Activated CD8-positive, alpha-beta memory T cell treated with anti-CD3 and anti-CD28 coated beads for 4 hours (primary cell): ENCODE results near the gene ZNF362.

Experiments
- DNase-seq, 2 donors: peaks; one replicate each; pipeline ENCODE4 v3.0.0-alpha.2; 2020; ENCODE audit warnings: low read depth in 2 of 2

The ZNF362 gene

GRCh38 chr1:33267468-33268205, 11.3 kb downstream of the ZNF362 start:
- DNase-seq, result no peak

GRCh38 chr1:33268457-33268856, 12.2 kb downstream of the ZNF362 start:
- no peak for DNase-seq

GRCh38 chr1:33268927-33269610, 12.8 kb downstream of the ZNF362 start:
- DNase-seq, result no peak

- no peak for DNase-seq
Measured at GRCh38 chr1:33269621-33270020, 13.3 kb downstream of the ZNF362 start.

GRCh38 chr1:33270379-33270778, 14.1 kb downstream of the ZNF362 start:
- no peak for DNase-seq

- no peak for DNase-seq
Measured at GRCh38 chr1:33270808-33271465, 14.6 kb downstream of the ZNF362 start.

- no peak for DNase-seq
Measured at GRCh38 chr1:33271666-33272505, 15.6 kb downstream of the ZNF362 start.

GRCh38 chr1:33272509-33272908, 16.2 kb downstream of the ZNF362 start:
- no peak for DNase-seq

- DNase-seq, result no peak
Measured at GRCh38 chr1:33272930-33273329, 16.6 kb downstream of the ZNF362 start.

- no peak for DNase-seq
Measured at GRCh38 chr1:33273406-33273805, 17.1 kb downstream of the ZNF362 start.

- DNase-seq, result no peak
Measured at GRCh38 chr1:33273961-33274371, 17.7 kb downstream of the ZNF362 start.

- DNase-seq, result no peak
Measured at GRCh38 chr1:33274446-33274845, 18.2 kb downstream of the ZNF362 start.

GRCh38 chr1:33275195-33275594, 18.9 kb downstream of the ZNF362 start:
- DNase-seq, result no peak

GRCh38 chr1:33275706-33276572, 19.6 kb downstream of the ZNF362 start:
- DNase-seq, result no peak

GRCh38 chr1:33276573-33277298, 20.4 kb downstream of the ZNF362 start:
- DNase-seq, result no peak

GRCh38 chr1:33277488-33278084, 21.3 kb downstream of the ZNF362 start:
- DNase-seq, result no peak

GRCh38 chr1:33280091-33280661, 23.9 kb downstream of the ZNF362 start:
- DNase-seq, result no peak

- DNase-seq, result no peak
Measured at GRCh38 chr1:33281554-33282303, 25.4 kb downstream of the ZNF362 start.

- no peak for DNase-seq
Measured at GRCh38 chr1:33282791-33283190, 26.5 kb downstream of the ZNF362 start.
